ENCODE results near the gene PCDH15. TPM values are rescaled to one million over a fixed set of nuclear protein-coding genes. Genes with fewer than 3 reads are reported as not detected.

Gene PCDH15
- total RNA-seq, 1 donor from 2014 or later: 2.1 TPM

- ATAC-seq: peak in 1 of 2 donors; percentile 21
- Histone ChIP-seq H3K4me3 (no peak overlapping the region), H3K36me3 (no peaks in the 10 kb centered on the region), H3K27ac (no peak overlapping the region), H3K9me3 (no peaks in the 10 kb centered on the region), H3K4me1 (no peaks in the 10 kb centered on the region), H3K27me3 (ENCODE audit: low read depth) (no peaks in the 10 kb centered on the region)
- no peak for DNase-seq
- intact Hi-C loops (cut with DNase I): no loop called here
- TF ChIP-seq, protein P1, sequence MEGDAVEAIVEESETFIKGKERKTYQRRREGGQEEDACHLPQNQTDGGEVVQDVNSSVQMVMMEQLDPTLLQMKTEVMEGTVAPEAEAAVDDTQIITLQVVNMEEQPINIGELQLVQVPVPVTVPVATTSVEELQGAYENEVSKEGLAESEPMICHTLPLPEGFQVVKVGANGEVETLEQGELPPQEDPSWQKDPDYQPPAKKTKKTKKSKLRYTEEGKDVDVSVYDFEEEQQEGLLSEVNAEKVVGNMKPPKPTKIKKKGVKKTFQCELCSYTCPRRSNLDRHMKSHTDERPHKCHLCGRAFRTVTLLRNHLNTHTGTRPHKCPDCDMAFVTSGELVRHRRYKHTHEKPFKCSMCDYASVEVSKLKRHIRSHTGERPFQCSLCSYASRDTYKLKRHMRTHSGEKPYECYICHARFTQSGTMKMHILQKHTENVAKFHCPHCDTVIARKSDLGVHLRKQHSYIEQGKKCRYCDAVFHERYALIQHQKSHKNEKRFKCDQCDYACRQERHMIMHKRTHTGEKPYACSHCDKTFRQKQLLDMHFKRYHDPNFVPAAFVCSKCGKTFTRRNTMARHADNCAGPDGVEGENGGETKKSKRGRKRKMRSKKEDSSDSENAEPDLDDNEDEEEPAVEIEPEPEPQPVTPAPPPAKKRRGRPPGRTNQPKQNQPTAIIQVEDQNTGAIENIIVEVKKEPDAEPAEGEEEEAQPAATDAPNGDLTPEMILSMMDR (IDR thresholded peaks at IDR 0.05): no peak
Measured at GRCh38 chr10:53990799-53991238, 810.2 kb downstream of the PCDH15 start.

GRCh38 chr10:53983431-53983830 is 817.6 kb downstream of the PCDH15 start:
- no peaks in the 10 kb centered on the region for H3K36me3 ChIP-seq
- H3K9me3 ChIP-seq: no peaks in the 10 kb centered on the region
- no peaks in the 10 kb centered on the region for H3K4me1 ChIP-seq
- intact Hi-C loops (cut with DNase I): no loop called here
- DNase-seq (no peak), ATAC-seq (no peak)
- H3K27me3 ChIP-seq (ENCODE audit: low read depth): no peaks in the 10 kb centered on the region
- TF ChIP-seq, protein P1 (IDR thresholded peaks at IDR 0.05): no peak
- no peak overlapping the region for H3K4me3 ChIP-seq
- no peak overlapping the region for H3K27ac ChIP-seq

DNA sequence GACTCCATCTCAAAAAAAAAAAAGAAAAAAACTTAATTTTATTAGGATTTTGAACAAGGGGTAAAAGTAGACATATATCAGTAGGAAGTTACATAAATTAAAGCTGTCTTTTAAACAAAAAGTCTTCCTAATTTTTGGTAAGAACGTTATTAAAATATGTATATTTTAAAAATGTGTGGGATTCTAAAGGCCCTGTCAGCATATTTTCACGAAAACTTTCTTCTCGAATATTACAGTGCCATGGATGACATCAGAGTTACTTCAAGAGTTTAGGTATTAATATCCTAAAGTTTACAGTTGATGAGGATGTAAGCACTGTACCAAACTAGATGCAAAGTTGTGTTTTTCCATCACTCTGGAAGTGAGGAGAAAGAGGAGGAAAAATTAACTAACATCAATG is 820.8 kb downstream of the PCDH15 start:
- DNase-seq: no peak
- Histone ChIP-seq H3K27ac (no peak overlapping the region), H3K36me3 (no peaks in the 10 kb centered on the region), H3K4me1 (no peaks in the 10 kb centered on the region), H3K4me3 (no peak overlapping the region), H3K27me3 (ENCODE audit: low read depth) (no peaks in the 10 kb centered on the region), H3K9me3 (no peaks in the 10 kb centered on the region)
- intact Hi-C loops (cut with DNase I): no loop called here
- TF ChIP-seq, protein P1 (IDR thresholded peaks at IDR 0.05): no peak
- no peak for ATAC-seq

DNA sequence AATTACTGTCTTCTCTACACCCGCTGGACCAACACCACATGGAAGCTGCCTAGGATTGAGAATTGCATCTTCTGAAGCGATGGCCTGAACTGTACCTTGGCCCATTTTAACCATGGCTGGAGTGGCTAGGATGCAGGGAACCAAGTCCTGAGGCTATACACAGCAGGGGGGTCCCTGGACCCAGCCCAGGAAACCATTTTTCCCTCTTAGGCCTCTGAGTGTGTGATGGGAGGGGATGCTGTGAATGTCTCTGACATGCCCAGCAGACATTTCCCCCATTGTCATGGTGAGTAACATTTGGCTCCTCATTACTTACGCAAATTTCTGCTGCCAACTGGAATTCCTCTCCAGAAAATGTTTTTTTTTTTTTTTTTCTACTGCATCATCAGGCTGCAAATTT is 822.7 kb downstream of the PCDH15 start:
- TF ChIP-seq, protein P1 (IDR thresholded peaks at IDR 0.05): no peak
- no peak for ATAC-seq
- intact Hi-C loops (cut with DNase I): no loop called here

GRCh38 chr10:53977267-53977666 is 823.8 kb downstream of the PCDH15 start:
- no peak overlapping the region for H3K4me3 ChIP-seq
- H3K4me1 ChIP-seq: no peaks in the 10 kb centered on the region
- H3K27ac ChIP-seq: no peak overlapping the region
- H3K9me3 ChIP-seq: no peaks in the 10 kb centered on the region
- H3K27me3 ChIP-seq (ENCODE audit: low read depth): no peaks in the 10 kb centered on the region
- DNase-seq (no peak), ATAC-seq (no peak)
- TF ChIP-seq, protein P1 (IDR thresholded peaks at IDR 0.05): no peak
- H3K36me3 ChIP-seq: no peaks in the 10 kb centered on the region
- intact Hi-C loops (cut with DNase I): no loop called here

More for the DNA sequence above, 822.7 kb downstream of the PCDH15 start:
- H3K9me3 ChIP-seq: no peaks in the 10 kb centered on the region
- H3K4me3 ChIP-seq: no peak overlapping the region
- H3K36me3 ChIP-seq: no peaks in the 10 kb centered on the region
- no peaks in the 10 kb centered on the region for H3K4me1 ChIP-seq
- no peaks in the 10 kb centered on the region for H3K27me3 ChIP-seq (ENCODE audit: low read depth)
- no peak for DNase-seq
- H3K27ac ChIP-seq: no peak overlapping the region

DNA sequence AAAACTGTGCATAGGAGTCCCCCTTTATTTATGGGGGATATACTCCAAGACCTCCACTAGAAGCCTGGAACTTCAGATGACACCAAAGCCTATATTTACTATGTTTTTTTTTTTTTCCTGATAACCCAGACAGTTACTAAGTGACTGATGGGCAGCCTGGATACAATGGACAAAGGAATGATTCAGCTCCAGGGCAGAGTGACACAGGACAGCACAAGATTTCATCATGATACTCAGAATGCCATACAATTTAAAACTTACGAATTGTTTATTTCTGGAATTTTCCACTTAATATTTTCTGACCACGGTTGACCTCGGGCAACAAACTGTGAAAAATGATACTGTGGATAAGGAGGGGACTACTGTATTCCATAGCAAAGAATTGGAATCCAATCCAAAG is 843.6 kb downstream of the PCDH15 start:
- H3K27me3 ChIP-seq (ENCODE audit: low read depth): no peaks in the 10 kb centered on the region
- H3K4me3 ChIP-seq: no peak overlapping the region
- intact Hi-C loops (cut with DNase I): no loop called here
- H3K9me3 ChIP-seq: no peaks in the 10 kb centered on the region
- no peaks in the 10 kb centered on the region for H3K4me1 ChIP-seq
- H3K27ac ChIP-seq: no peak overlapping the region
- DNase-seq: no peak
- no peak for ATAC-seq
- TF ChIP-seq, protein P1 (IDR thresholded peaks at IDR 0.05): no peak
- H3K36me3 ChIP-seq: no peaks in the 10 kb centered on the region
